Stimulated activated CD4-positive, alpha-beta T cell treated with anti-CD3 and anti-CD28 coated beads, Interleukin-2, amount 100 ng/mL, for 48 hours (primary cell): ENCODE results near the gene ACBD6.
"Not testable (repeated sequence)": the region's sequence is repeated elsewhere in the genome, so short reads cannot be mapped to it uniquely, and the experiment has no call there.

Experiments
- DNase-seq, 2 donors: peaks; one replicate each; pipeline ENCODE4 v3.0.0-alpha.2; 2020

ACBD6 gene

DNA sequence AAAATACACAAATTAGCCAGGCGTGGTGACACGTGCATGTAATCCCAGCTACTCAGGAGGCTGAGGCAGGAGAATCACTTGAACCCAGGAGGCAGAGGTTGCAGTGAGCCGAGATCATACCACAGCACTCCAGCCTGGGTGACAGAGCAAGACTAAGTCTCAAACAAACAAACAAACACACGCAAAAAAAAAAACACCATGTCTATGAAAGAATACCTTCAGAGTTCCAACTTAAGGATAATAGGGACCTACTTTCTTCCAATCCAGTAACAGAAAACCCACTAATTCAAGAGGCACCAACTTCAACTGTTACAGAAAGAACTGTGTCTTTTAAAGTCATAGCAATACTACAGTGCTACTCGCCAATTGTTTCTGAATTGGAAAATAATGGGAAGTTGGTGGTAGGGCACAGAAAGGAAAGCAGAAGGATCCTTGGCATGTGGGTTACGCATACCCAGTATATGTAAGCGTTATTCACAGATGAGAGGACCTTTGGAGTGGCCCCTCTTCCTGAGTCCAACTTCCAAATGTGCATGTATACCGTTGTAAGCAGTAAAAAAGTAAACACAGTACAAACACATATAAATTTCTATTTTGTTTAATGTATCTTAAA lies 87.0 kb downstream of the ACBD6 start:
- no peak for DNase-seq

DNA sequence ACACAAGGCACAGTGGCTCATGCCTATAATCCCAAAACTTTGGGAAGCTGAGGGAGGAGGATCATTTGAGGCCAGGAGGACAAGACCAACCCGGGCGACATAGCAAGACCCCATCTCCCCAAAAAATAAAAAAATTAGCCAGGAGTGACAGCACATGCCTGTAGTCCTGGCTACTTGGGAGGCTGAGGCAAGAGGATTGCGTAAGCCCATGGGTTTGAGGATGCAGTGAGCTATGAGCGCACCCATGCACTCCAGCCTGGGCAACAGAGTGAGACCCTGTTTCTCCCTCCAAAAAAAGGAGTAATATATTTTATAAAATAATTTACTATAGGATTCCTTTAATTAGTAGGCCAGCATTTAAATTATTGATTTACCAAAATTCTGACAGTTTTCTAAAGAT lies 89.8 kb downstream of the ACBD6 start:
- DNase-seq = no peak

DNA sequence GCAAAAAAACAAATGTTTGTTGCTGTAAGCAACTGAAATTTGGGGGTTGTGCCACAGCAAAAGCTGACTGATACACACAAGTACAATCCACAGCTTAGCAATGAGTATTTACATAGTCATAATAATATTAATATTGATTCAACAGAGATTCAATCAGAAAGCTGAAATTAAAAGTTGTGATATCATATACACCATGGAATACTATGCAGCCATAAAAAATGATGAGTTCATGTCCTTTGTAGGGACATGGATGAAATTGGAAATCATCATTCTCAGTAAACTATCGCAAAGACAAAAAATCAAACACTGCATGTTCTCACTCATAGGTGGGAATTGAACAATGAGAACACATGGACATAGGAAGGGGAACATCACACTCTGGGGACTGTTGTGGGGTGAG lies 94.2 kb downstream of the ACBD6 start:
- DNase-seq = not testable (repeated sequence)

DNA sequence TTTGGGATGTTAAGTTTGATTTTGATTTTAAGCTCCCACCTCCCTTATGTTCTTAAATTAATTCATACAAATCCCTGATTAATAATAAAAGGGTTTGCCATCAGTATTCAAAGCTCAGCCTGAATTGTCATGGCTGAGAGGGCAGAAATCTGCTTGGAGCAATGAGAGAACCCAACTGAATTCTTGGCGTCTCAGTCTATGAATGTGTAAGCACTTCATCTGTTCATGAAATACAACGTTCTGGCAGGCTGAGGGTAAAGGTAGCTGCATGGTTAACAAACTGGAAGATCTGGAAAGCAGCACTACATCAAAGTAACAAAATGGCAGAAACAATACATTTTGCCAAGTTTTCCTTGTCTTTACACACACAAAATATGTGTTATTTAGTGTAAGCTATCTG lies 95.3 kb downstream of the ACBD6 start:
- DNase-seq = no peak

DNA sequence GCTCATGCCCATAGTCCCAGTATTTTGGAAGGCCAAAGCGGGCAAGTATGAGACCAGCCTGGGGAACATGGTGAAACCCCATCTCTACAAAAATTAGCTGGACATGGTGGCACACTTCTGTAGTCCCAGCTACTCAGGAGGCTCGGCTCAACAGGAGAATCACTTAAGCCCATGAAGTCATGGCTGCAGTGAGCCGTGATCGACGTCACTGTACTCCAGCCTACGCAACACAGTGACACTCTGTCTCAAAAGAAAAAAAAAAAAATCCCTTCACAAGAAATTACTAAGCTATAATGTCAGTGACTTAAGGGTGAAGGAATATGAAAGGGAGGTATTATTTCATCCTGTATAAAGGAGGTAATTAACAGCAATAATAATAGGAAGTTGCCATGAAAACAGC lies 99.8 kb downstream of the ACBD6 start:
- no peak for DNase-seq

DNA sequence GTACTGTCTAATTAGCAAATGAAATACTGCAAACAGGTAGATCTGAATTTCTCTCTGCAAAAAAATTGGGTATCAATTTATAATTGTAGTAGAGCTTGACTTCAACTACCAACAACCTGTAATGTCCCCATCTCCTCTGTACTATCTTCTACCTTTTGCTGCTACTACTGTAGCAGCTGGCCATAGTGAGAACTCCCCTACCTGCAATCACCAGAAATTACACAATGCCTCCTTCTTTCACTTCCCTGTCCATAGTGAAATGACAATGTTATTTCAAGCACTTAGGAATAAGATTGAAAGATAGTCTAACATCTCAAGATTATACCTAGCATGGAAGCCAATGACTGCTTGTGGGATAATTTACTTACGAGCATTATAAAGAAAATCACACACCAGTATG lies 100.4 kb downstream of the ACBD6 start:
- no peak for DNase-seq

DNA sequence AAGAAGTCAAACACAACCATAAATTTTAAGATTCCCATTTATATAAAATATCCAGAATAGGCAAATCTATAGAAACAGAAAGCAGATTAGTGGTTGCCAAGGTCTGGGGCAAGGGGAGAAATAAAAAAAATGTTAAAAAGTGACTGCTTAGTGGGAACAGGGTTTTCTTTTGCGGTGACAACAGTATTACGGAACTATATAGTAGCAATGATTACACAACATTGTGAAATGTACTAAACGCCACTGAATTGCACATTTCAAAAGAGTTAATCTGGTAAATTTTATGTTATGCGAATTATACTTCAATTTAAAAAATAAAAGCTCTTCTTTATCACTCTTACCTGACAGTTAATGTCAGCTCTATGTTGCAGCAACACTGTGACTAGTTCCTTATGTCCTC lies 105.2 kb downstream of the ACBD6 start:
- DNase-seq = no peak

GRCh38 chr1:180392427-180393145 lies 109.8 kb downstream of the ACBD6 start:
- no peak for DNase-seq

- DNase-seq = no peak
These were observed 110.4 kb downstream of the ACBD6 start for GRCh38 chr1:180392020-180392419.

DNA sequence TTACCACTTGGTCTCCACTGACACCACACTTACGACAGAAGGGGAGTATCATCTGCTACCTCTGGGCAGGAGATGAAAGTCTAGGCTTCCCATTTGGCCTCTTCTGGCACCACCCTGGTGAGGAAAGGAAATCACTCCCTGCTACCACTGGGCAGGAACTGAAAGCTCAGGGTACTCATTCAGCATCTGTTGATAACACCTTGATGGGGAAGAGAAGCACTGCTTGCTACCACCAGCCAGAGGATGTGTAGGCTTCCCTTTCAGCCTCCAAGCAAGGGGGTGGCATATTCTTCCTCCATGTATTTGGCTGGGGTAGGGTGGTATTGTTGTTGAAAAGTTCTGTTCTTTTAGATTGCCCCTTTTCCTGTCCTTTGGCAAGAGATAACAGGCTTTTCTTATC lies 115.0 kb downstream of the ACBD6 start:
- DNase-seq = no peak

GRCh38 chr1:180386745-180387367 lies 115.5 kb downstream of the ACBD6 start:
- no peak for DNase-seq

GRCh38 chr1:180385144-180385543 lies 117.2 kb downstream of the ACBD6 start:
- DNase-seq = no peak

DNA sequence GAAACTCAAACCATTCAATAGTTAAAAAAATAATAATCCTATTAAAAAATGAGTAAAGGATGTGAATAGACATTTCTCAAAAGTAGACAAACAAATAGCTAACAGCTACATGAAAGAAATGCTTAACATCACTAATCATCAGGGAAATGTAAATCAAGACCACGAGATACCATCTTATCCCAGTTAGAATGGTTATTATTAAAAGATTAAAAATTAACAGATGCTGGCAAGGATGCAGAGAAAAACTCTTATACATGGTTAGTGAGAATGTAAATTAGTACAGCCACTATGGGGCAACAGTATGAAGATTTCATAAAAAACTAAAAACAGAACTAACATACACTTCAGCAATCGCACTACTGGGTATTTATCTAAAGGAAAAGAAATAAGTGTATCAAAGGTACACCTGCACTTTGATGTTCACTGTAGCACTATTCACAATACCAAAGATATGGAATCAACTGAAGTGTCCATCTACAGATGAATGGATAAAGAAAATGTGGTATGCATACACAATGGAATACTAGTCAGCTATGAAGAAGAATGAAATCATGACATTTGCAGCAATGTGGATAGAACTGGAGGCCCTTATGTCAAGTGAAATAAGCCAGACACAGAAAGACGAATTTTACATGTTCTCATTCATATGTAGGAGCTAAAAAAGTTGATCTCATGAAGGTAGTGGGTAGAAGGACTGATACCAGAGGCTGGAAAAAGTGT lies 117.9 kb downstream of the ACBD6 start:
- DNase-seq = no peak

DNA sequence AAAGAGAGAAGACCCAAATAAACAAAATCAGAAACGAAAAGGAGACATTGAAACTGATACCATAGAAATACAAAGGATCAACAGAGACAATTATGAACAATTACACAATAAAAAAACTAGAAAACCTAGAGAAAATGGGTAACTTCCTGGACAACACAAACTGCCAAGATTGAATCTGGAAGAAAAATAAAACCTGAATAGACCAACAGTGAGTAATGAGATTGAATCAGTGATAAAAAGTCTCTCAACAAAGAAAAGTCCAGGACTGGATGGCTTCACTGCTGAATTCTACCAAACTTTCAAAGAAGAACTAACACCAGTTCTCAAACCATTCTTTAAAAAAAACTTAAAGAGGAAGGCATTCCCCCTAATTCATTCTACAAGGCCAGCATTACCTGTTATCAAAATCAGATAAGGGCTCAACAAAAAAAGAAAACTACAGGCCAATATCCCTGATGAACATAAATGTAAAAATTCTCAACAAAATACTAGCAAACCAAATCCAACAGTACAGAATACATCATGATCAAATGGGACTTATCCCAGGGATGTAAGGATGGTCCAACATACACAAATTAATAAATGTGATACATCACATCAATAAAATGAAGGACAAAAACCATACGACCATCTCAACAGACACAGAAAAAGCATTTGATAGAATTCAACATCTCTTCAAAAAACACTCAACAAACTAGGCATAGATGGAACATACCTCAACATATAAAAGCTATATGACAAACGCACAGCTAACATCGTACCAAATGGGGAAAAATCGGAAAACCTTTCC lies 119.9 kb downstream of the ACBD6 start:
- DNase-seq = no peak

DNA sequence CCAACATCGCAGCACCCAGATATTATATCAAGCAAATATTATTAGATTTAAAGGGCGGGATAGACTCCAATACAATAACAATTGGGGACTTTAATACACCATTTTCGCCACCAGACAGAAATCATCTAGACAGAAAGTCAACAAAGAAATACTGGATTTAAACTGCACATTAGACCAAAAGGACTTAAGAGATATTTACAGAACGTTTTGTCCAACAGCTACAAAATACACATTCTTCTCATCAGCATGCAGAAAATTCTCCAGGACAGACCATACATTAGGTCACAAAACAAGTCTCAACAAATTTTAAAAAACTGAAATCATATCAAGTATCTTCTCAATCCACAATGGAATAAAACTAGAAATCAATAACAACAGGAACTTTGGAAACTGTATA lies 121.2 kb downstream of the ACBD6 start:
- no peak for DNase-seq

GRCh38 chr1:180380259-180381183 lies 121.9 kb downstream of the ACBD6 start:
- DNase-seq = no peak

- no peak for DNase-seq
These were observed 125.6 kb downstream of the ACBD6 start for GRCh38 chr1:180376800-180377199.

DNA sequence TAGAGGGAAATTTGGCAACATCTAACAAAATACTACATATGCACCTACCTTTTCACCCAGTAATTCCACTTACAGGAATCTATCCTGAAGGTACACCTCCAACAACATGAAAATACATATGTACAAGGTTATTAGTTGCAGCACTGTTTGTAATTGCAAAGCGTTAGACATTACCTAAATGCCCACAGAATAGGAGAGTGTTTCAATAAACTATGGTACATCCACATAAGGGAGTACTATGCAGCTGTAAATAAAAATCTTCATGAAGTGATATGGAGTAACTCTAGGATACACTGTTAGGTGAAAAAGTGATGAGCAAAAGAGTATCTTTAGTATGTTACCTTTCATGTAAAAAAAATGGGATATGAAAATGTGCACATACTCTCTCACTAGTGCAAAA lies 126.1 kb downstream of the ACBD6 start:
- DNase-seq = no peak

GRCh38 chr1:180372728-180373127 lies 129.6 kb downstream of the ACBD6 start:
- DNase-seq = no peak

DNA sequence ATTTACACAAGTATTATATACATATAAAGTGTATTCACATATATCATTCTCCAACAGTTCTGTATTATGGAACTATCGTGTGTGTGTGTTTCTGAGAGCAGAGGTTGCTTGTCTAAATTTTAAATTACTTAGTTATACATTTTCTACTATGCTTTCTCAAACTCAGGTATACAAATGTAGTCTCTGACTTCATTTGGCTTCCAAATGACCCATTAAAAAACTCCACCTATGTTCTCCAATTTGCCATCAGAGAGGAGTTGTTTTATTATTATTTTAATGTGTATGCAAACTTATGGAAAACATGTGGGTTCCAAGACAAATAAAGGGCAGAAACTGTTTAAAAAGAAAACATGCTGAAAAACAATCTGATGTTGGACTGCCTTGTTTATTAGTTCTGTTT lies 131.8 kb downstream of the ACBD6 start:
- no peak for DNase-seq

GRCh38 chr1:180370188-180370587 lies 132.2 kb downstream of the ACBD6 start:
- no peak for DNase-seq

- DNase-seq = no peak
These were observed 133.3 kb downstream of the ACBD6 start for GRCh38 chr1:180369061-180369460.
